GM21717 (cell line): ENCODE results near the gene C2.
"Not testable (repeated sequence)": the region's sequence is repeated elsewhere in the genome, so short reads cannot be mapped to it uniquely, and the experiment has no call there.

Experiments used
- ATAC-seq: cut with Tn5 transposase; IDR thresholded peaks from one replicate; pipeline ENCODE4 v1.9.1; 2021; ENCODE audit warnings: mild to moderate bottlenecking, moderate library complexity; ENCODE audit not compliant: unreplicated experiment

C2 gene

DNA sequence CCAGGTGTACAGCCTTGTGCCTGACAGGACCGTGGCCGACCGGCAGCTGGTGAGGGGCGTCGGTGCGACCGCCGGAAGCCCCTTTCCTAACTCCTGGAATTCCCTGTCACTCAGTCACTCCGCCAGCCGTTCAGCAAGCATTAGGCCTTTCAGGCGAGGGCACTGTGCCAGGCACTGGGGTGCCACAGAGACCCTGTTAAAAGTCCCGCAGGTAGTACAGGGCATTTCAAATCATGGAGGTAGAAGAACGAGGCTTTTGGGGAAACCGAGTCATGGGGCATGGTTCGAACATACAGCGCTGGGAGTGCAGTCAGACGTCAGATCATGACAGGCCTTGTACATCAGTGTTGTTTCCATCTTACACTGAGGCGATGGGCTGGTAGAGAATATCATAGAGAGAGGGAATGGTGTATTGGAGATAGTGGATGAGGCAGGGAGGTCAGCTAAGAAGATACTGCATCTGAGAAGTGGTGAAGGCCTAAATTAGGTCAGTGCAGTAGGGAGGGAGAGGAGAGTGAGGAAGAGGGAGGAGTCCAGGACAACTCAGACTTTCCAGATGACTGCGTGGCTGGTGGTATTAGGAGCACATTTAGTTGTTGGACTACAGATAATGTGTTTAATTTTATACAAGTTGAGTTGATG lies 45.3 kb downstream of the C2 start:
- no peak for ATAC-seq

DNA sequence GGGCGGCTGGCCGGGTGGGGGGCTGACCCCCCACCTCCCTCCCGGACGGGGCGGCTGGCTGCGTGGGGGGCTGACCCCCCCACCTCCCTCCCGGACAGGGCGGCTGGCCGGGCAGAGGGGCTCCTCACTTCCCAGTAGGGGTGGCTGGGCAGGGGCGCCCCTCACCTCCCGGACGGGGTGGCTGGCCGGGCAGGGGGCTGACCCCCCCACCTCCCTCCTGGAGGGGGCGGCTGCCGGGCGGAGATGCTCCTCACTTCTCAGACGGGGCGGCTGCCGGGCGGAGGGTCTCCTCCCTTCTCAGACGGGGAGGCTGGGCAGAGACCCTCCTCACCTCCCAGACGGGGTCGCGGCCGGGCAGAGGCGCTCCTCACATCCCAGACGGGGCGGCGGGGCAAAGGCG lies 48.5 kb downstream of the C2 start:
- ATAC-seq: not testable (repeated sequence)

DNA sequence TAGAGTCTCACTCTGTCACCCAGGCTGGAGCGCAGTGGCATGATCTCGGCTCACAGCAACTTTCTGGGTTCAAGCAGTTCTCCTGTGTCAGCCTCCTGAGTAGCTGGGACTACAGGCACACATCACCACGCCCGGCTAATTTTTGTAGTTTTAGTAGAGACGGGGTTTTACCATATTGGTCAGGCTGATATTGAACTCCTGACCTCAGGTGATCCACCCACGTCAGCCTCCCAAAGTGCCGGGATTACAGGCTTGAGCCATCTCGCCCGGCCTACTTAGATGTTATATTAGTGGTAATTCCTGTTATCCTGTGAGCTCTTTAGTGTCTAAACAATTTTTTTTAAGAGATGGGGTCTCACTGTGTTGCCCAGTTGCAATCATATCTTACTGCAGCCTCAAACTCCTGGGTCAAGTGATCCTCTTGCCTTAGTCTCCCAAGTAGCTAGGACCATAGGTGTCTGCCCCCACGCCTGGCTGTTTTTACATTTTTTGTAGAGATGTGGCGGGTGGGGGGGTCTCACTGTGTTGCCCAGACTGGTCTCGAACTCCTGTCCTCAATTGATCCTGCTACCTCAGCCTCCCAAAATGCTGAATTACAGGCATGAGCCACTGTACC lies 50.4 kb downstream of the C2 start:
- ATAC-seq: no peak

DNA sequence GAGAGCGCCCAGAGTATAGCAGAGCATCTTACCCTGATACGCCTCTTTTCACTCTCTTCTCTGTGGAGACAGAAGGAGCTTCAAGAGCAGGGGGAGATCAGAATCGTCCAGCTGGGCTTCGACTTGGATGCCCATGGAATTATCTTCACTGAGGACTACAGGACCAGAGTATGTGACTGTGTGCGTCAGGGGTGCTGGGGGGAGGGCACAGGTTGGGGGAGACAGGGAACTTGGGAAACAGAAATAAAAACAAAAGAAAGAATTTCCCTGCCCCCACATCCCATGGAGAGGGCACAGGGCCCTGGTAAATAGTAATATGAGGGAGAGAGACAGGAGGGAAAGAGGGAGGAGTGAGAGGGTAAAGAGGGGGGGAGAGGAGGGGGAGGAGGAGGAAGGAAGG lies 51.3 kb downstream of the C2 start:
- ATAC-seq: no peak

DNA sequence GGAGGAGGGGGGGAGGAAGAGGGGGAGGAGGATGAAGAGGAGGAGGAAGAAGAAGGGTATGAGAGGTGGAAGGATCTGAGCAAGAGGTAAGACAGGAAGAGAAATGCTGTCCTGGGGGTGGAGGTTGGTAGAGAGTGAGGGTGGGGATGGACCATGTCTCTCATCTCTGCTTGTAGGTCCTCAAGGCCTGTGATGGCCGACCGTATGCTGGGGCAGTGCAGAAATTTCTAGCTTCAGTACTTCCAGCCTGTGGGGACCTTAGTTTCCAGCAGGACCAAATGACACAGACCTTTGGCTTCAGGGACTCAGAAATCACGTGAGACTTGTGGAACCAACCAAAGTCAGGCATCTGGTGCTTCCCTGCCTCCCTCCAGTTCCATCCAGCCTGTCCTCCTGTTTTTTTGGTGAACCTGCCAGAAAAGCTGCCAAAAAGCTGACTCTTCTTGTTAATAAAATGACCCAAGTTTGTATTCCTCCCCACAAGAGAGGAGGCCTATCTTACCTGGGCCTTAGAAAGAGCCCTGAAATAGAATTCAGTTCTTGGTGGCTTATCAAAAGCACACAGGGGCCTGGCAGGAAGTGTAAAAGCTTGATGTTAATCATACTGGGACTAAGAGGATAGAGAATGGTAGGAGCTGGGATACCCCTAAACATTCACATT lies 51.9 kb downstream of the C2 start:
- no peak for ATAC-seq

DNA sequence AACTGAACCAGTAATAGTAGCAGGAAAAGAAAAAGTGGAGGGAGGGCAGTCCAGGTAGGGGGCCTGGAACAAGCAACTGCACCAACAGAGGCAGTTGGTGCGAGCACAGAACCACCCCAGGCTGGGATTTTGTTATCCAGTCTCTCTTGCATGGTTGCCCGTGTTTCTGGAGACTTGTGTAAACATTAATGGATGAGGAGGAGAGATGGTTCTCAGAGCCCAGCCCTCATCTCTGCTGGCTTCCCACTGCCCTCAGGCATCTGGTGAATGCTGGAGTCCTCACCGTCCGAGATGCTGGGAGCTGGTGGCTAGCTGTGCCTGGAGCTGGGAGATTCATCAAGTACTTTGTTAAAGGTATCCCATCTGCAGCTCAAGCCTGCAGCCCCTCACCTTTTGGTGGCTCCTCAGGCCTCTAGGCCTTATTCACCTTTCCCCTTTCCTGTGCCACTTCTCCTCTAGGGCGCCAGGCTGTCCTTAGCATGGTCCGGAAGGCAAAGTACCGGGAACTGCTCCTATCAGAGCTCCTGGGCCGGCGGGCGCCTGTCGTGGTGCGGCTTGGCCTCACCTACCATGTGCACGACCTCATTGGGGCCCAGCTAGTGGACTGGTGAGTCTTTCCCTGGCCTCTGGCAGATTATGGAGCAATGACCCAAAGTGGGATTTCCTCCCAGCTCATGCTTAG lies 52.8 kb downstream of the C2 start:
- not testable (repeated sequence) for ATAC-seq

DNA sequence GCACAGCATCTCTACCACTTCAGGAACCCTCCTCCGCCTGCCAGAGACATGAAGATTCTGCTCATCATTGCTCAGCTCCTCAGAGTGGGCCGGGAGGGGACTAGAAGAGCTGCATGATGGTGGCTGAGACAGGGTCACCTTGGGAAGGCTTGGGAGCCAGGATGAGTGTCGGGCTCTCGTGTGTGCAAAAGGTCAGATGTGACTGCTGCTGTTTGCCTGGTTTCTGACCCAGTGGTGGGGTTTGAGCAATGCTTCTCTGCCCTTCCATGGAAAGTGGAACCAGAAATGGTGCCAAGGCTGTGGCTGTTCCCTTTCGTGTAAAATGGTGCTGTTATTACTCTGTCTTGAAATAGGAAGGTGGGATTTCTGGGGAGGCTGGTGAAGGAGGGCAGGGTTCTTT lies 53.5 kb downstream of the C2 start:
- ATAC-seq: not testable (repeated sequence)

DNA sequence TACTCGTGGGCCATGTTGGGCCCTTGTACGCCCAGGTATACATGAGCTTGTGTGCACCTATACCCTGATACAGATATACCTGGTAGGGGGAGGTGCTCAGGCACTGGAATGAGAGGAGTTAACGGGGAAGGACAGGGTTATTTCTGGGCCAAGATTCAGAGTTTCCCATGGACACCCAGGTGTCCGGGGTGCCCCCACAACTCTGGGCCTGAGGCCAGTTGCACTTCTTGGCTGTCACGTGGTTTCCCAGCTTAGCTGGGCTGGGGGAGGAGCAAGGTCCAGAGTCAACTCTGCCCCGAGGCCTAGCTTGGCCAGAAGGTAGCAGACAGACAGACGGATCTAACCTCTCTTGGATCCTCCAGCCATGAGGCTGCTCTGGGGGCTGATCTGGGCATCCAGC lies 54.2 kb downstream of the C2 start, which contains the start of gene C4A:
Gene C4A (plus strand): TSS at position 314 of the 400 bp plus-strand sequence. CDS start 51 bp downstream, at position 365.
- ATAC-seq: not testable (repeated sequence)

DNA sequence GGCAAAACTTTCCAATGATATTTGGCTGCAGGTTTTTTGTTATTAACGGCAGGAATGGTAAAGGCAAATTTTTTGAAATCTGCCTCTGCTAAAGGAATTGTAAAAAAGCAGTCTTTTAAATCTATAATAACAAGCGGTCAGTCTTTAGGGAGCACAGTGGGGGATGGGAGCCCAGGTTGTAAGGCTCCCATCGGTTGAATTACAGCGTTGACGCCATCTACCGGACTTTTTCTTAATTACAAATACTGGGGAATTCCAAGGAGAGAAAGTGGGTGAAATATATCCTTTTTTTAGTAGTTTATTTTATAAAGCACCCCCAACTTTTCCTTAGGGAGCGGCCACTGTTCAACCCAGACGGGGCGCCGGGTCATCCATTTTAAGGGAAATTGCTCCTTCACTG lies 61.8 kb downstream of the C2 start:
- not testable (repeated sequence) for ATAC-seq

DNA sequence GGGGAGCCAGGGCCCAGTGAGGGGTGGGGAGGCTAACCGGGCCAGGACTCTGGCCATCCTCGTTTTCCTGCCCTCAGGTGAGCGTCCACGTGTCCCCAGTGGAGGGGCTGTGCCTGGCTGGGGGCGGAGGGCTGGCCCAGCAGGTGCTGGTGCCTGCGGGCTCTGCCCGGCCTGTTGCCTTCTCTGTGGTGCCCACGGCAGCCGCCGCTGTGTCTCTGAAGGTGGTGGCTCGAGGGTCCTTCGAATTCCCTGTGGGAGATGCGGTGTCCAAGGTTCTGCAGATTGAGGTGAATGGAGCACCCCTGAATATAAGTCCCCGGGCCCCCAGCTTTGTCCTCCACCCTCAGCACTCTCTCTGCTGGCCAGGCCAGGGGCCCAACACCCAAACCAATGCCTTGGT lies 66.9 kb downstream of the C2 start:
- not testable (repeated sequence) for ATAC-seq
